WTC11 (cell line): ENCODE results near the gene SLC30A9. TPM values are rescaled to one million over a fixed set of nuclear protein-coding genes. Genes with fewer than 3 reads are reported as not detected.

Experiments
- ATAC-seq: fragments of 200-7000 bp; cut with Tn5 transposase; 2 replicates; pipeline ENCODE4 v1.10.0; 2021; ENCODE audit warnings: mild to moderate bottlenecking, moderate library complexity
- CTCF ChIA-PET: fragments of 300-600 bp; sonication (Branson Sonifier 250); formaldehyde crosslinking; loops from one replicate; lab custom pipeline; 2021; ENCODE audit warnings: antibody characterized with exemption; lab: Charles Lee
- POLR2A ChIA-PET: fragments of 350-600 bp; sonication (Branson Sonifier 250); formaldehyde crosslinking; loops from one replicate; lab custom pipeline; 2021; ENCODE audit warnings: antibody characterized with exemption; lab: Charles Lee
- DNase-seq: peaks from one replicate; pipeline ENCODE4 v3.0.0; 2021; ENCODE audit warnings: low spot score
- H3K27ac Mint-ChIP-seq: 2 replicates; pipeline ENCODE4 v1.8.0; 2021; ENCODE audit warnings: mixed read lengths
- H3K27me3 Mint-ChIP-seq: 2 replicates; pipeline ENCODE4 v1.8.0; 2021; ENCODE audit warnings: low read depth, mild to moderate bottlenecking, moderate library complexity, mixed read lengths
- H3K36me3 Mint-ChIP-seq: 2 replicates; pipeline ENCODE4 v1.8.0; 2021; ENCODE audit warnings: mixed read lengths
- H3K4me1 Mint-ChIP-seq: 2 replicates; pipeline ENCODE4 v1.8.0; 2022; ENCODE audit warnings: mixed read lengths
- H3K4me3 Mint-ChIP-seq: 2 replicates; pipeline ENCODE4 v1.8.0; 2021; ENCODE audit warnings: mild to moderate bottlenecking, moderate library complexity, mixed read lengths
- H3K9me3 Mint-ChIP-seq: 2 replicates; pipeline ENCODE4 v1.8.0; 2021; ENCODE audit warnings: mixed read lengths
- CBFB ChIP-seq: sonication (generic); formaldehyde crosslinking; IDR thresholded peaks from 2 replicates; pipeline ENCODE4 v1.8.1; 2022; ENCODE audit warnings: mild to moderate bottlenecking, low read depth, missing genetic modification reagents
- CREM ChIP-seq: sonication (generic); formaldehyde crosslinking; IDR thresholded peaks from 2 replicates; pipeline ENCODE4 v1.8.1; 2022; ENCODE audit warnings: mild to moderate bottlenecking, missing genetic modification reagents, moderate library complexity
- E2F1 ChIP-seq: sonication (generic); formaldehyde crosslinking; IDR thresholded peaks from 2 replicates; pipeline ENCODE4 v1.8.0; 2022; ENCODE audit warnings: mild to moderate bottlenecking, missing genetic modification reagents
- E2F4 ChIP-seq: sonication (generic); formaldehyde crosslinking; IDR thresholded peaks from 2 replicates; pipeline ENCODE4 v1.8.1; 2022; ENCODE audit warnings: low read depth, mild to moderate bottlenecking, moderate library complexity, missing genetic modification reagents, borderline replicate concordance
- ELF4 ChIP-seq: sonication (generic); formaldehyde crosslinking; IDR thresholded peaks from 2 replicates; pipeline ENCODE4 v1.8.1; 2022; ENCODE audit warnings: low read depth, mild to moderate bottlenecking, moderate library complexity, missing genetic modification reagents
- ESRRA ChIP-seq: sonication (generic); formaldehyde crosslinking; IDR thresholded peaks from 2 replicates; pipeline ENCODE4 v1.8.1; 2022; ENCODE audit warnings: mild to moderate bottlenecking, missing genetic modification reagents, borderline replicate concordance
- ETV6 ChIP-seq: sonication (generic); formaldehyde crosslinking; IDR thresholded peaks from 2 replicates; pipeline ENCODE4 v1.8.1; 2022; ENCODE audit warnings: mild to moderate bottlenecking, missing genetic modification reagents
- FOXK1 ChIP-seq: sonication (generic); formaldehyde crosslinking; IDR thresholded peaks from 2 replicates; pipeline ENCODE4 v1.8.0; 2022; ENCODE audit warnings: mild to moderate bottlenecking, moderate library complexity, missing genetic modification reagents
- GRHL2 ChIP-seq: fragments of 250-450 bp; sonication (Bioruptor Pico); IDR thresholded peaks from 2 replicates; pipeline ENCODE4 v1.8.0; 2022; ENCODE audit warnings: mild to moderate bottlenecking, moderate library complexity; ENCODE audit not compliant: insufficient replicate concordance, severe bottlenecking
- HMGA2 ChIP-seq: fragments of 250-450 bp; sonication (Bioruptor Pico); IDR thresholded peaks from 2 replicates; pipeline ENCODE4 v1.4.0; 2021; ENCODE audit warnings: mild to moderate bottlenecking, moderate library complexity
- IRF2 ChIP-seq: sonication (generic); formaldehyde crosslinking; IDR thresholded peaks from 2 replicates; pipeline ENCODE4 v1.8.0; 2022; ENCODE audit warnings: low read depth, missing genetic modification reagents, borderline replicate concordance
- JAZF1 ChIP-seq: fragments of 250-450 bp; sonication (Bioruptor Pico); IDR thresholded peaks from 2 replicates; pipeline ENCODE4 v1.9.0; 2021; ENCODE audit warnings: moderate library complexity, mild to moderate bottlenecking, inconsistent platforms
- MAX ChIP-seq: sonication (generic); formaldehyde crosslinking; IDR thresholded peaks from 2 replicates; pipeline ENCODE4 v1.8.0; 2022; ENCODE audit warnings: mild to moderate bottlenecking, missing genetic modification reagents
- MXD4 ChIP-seq: fragments of 250-450 bp; sonication (Bioruptor Pico); IDR thresholded peaks from 2 replicates; pipeline ENCODE4 v1.8.0; 2021; ENCODE audit warnings: mild to moderate bottlenecking, moderate library complexity, borderline replicate concordance
- NFATC4 ChIP-seq: fragments of 250-450 bp; sonication (Bioruptor Pico); IDR thresholded peaks from 2 replicates; pipeline ENCODE4 v1.9.0; 2021; ENCODE audit warnings: mild to moderate bottlenecking
- NFE2L1 ChIP-seq: sonication (generic); formaldehyde crosslinking; IDR thresholded peaks from 2 replicates; pipeline ENCODE4 v1.8.1; 2023; ENCODE audit warnings: missing genetic modification reagents
- NR1H2 ChIP-seq: sonication (generic); formaldehyde crosslinking; IDR thresholded peaks from 2 replicates; pipeline ENCODE4 v1.9.0; 2021; ENCODE audit warnings: mild to moderate bottlenecking, moderate library complexity, missing genetic modification reagents
- NR3C1 ChIP-seq: sonication (generic); formaldehyde crosslinking; conservative IDR thresholded peaks from 2 replicates; pipeline ENCODE4 v1.8.1; 2023; ENCODE audit warnings: low read depth, mild to moderate bottlenecking, missing genetic modification reagents
- OVOL2 ChIP-seq: fragments of 250-450 bp; sonication (Bioruptor Pico); IDR thresholded peaks from 2 replicates; pipeline ENCODE4 v1.9.0; 2021; ENCODE audit warnings: mild to moderate bottlenecking, borderline replicate concordance
- TEAD1 ChIP-seq: sonication (generic); formaldehyde crosslinking; IDR thresholded peaks from 2 replicates; pipeline ENCODE4 v1.8.0; 2022; ENCODE audit warnings: mild to moderate bottlenecking, missing genetic modification reagents
- ZMAT4 ChIP-seq: fragments of 250-450 bp; sonication (Bioruptor Pico); IDR thresholded peaks from 2 replicates; pipeline ENCODE4 v1.9.0; 2021; ENCODE audit warnings: mild to moderate bottlenecking
- ZNF138 ChIP-seq: sonication (generic); formaldehyde crosslinking; conservative IDR thresholded peaks from 2 replicates; pipeline ENCODE4 v1.8.1; 2022; ENCODE audit warnings: mild to moderate bottlenecking, moderate library complexity, missing genetic modification reagents
- ZNF317 ChIP-seq: sonication (generic); formaldehyde crosslinking; IDR thresholded peaks from 2 replicates; pipeline ENCODE4 v1.8.1; 2023; ENCODE audit warnings: low read depth, mild to moderate bottlenecking, moderate library complexity, missing genetic modification reagents, borderline replicate concordance
- ZNF396 ChIP-seq: fragments of 250-450 bp; sonication (Bioruptor Pico); IDR thresholded peaks from 2 replicates; pipeline ENCODE4 v1.8.0; 2021; ENCODE audit warnings: mild to moderate bottlenecking, moderate library complexity, borderline replicate concordance
- ZNF425 ChIP-seq: fragments of 250-450 bp; sonication (Bioruptor Pico); conservative IDR thresholded peaks from 2 replicates; pipeline ENCODE4 v1.9.0; 2021; ENCODE audit warnings: mild to moderate bottlenecking
- ZNF512 ChIP-seq: sonication (generic); formaldehyde crosslinking; IDR thresholded peaks from 2 replicates; pipeline ENCODE4 v1.8.1; 2022; ENCODE audit warnings: missing genetic modification reagents, borderline replicate concordance
- ZNF671 ChIP-seq: fragments of 250-450 bp; sonication (Bioruptor Pico); IDR thresholded peaks from 2 replicates; pipeline ENCODE4 v1.8.0; 2021; ENCODE audit warnings: mild to moderate bottlenecking
- ZSCAN18 ChIP-seq: fragments of 250-450 bp; sonication (Bioruptor Pico); IDR thresholded peaks from 2 replicates; pipeline ENCODE4 v2.1.2; 2022; ENCODE audit warnings: mild to moderate bottlenecking, moderate library complexity
- total RNA-seq: library from RNA; stranded (reverse); gene quantifications from 3 replicates; pipeline ENCODE4 v1.2.3, GENCODE V29; 2021

SLC30A9 gene
- total RNA-seq, 1 experiment from 2014 or later = 70.1 TPM

- TF ChIP-seq IRF2 (CRISPR knock-in tag) = no peak
- TF ChIP-seq ZNF671 (CRISPR knock-in tag) = no peak
- TF ChIP-seq NFATC4 = no peak
- TF ChIP-seq GRHL2 (CRISPR knock-in tag) = no peak
- no peak for TF ChIP-seq E2F1 (CRISPR knock-in tag)
- no peak for TF ChIP-seq ELF4 (CRISPR knock-in tag)
- no peak for TF ChIP-seq ESRRA
- no peak for TF ChIP-seq ZNF396
- no peak for TF ChIP-seq ETV6 (CRISPR knock-in tag)
- TF ChIP-seq CREM = no peak
- no peak for TF ChIP-seq TEAD1 (CRISPR knock-in tag)
- TF ChIP-seq ZNF138 (CRISPR knock-in tag) = no peak
- no peak for TF ChIP-seq OVOL2
- no peak for TF ChIP-seq NFE2L1 (CRISPR knock-in tag)
These were observed 46.8 kb upstream of the SLC30A9 start for GRCh38 chr4:41943506-41943905.

GRCh38 chr4:41944089-41944488 is 46.2 kb upstream of the SLC30A9 start:
- Mint-ChIP-seq H3K9me3 (no peaks in the 10 kb centered on the region), H3K4me1 (no peaks in the 10 kb centered on the region), H3K4me3 (no peak overlapping the region), H3K27me3 (no peaks in the 10 kb centered on the region), H3K27ac (no peak overlapping the region), H3K36me3 (peaks cover 38% of the 10 kb centered on the region)
- ChIA-PET POLR2A (no interaction called here), CTCF (no interaction called here)
- DNase-seq (no peak), ATAC-seq (no peak)
- TF ChIP-seq FOXK1 (no peak), NR3C1 (no peak), ZMAT4 (CRISPR knock-in tag) (no peak), E2F4 (CRISPR knock-in tag) (no peak), ZNF317 (CRISPR knock-in tag) (no peak), CREM (no peak), JAZF1 (no peak), NR1H2 (no peak), GRHL2 (CRISPR knock-in tag) (no peak), ZNF425 (CRISPR knock-in tag) (no peak), NFATC4 (no peak), MAX (no peak), ZSCAN18 (CRISPR knock-in tag) (no peak), ZNF512 (CRISPR knock-in tag) (no peak), MXD4 (no peak), HMGA2 (CRISPR knock-in tag) (no peak), CBFB (CRISPR knock-in tag) (no peak), ELF4 (CRISPR knock-in tag) (no peak)

More at GRCh38 chr4:41943506-41943905, 46.8 kb upstream of the SLC30A9 start:
- POLR2A ChIA-PET = no interaction called here
- no peaks in the 10 kb centered on the region for H3K9me3 Mint-ChIP-seq
- no peak overlapping the region for H3K27ac Mint-ChIP-seq
- ATAC-seq (no peak), DNase-seq (no peak)
- H3K36me3 Mint-ChIP-seq = peaks cover 39% of the 10 kb centered on the region
- CTCF ChIA-PET = no interaction called here
- H3K4me1 Mint-ChIP-seq = no peaks in the 10 kb centered on the region
- H3K4me3 Mint-ChIP-seq = no peak overlapping the region
- H3K27me3 Mint-ChIP-seq = no peaks in the 10 kb centered on the region
